SK-N-SH (cell line): ENCODE measurements around the gene ADAMTS13. TPM values are rescaled to one million over a fixed set of nuclear protein-coding genes. Genes with fewer than 3 reads are reported as not detected.

Source experiments
- CTCF ChIA-PET: fragments of 300-600, 350-600 bp; formaldehyde crosslinking; extraction: SDS; loops from one replicate; lab custom pipeline; 2021; lab: Yijun Ruan, JAX
- POLR2A ChIA-PET: fragments of 350-600 bp; sonication (Branson Sonifier 250); formaldehyde crosslinking; extraction: SDS; loops from one replicate; lab custom pipeline; 2020; ENCODE audit warnings: antibody characterized with exemption, inconsistent platforms; lab: Yijun Ruan, JAX
- DNase-seq: peaks from one replicate; pipeline ENCODE4 v3.0.0; 2012
- H2AFZ ChIP-seq: fragments of 200-600 bp; sonication (generic); 2 replicates; pipeline ENCODE4 v1.8.1; 2016; ENCODE audit warnings: antibody characterized with exemption, mild to moderate bottlenecking, low read depth
- H3F3A ChIP-seq: fragments of 200-600 bp; sonication (generic); replicated peaks from 2 replicates; pipeline ENCODE3; 2016; ENCODE audit warnings: antibody characterized with exemption, mild to moderate bottlenecking; ENCODE audit not compliant: insufficient read depth
- H3K27ac ChIP-seq, 2 experiments: fragments of 200-500 bp in 1 of 2; fragments of 200-600 bp in 1 of 2; sonication (Bioruptor generic) in 1 of 2; sonication (generic), shearing (Covaris generic) in 1 of 2; 2 replicates each; pipeline versions ENCODE4 v1.5.1 to v1.6.1; 2014 to 2016; ENCODE audit warnings: low read depth in 2 of 2, inconsistent platforms in 1 of 2, low read length in 1 of 2, mild to moderate bottlenecking in 1 of 2, mixed read lengths in 1 of 2
- H3K27me3 ChIP-seq: fragments of 200-600 bp; sonication (generic), shearing (Covaris generic); 2 replicates; pipeline ENCODE4 v1.6.1; 2016; ENCODE audit warnings: mixed run types; ENCODE audit not compliant: insufficient read depth
- H3K36me3 ChIP-seq, 2 experiments: fragments of 200-500 bp in 1 of 2; fragments of 200-600 bp in 1 of 2; sonication (Bioruptor generic) in 1 of 2; sonication (generic) in 1 of 2; replicated peaks in 1 of 2; 2 replicates each; pipeline versions ENCODE3 to v1.5.1; 2014 to 2016; ENCODE audit warnings: low read length in 1 of 2, mild to moderate bottlenecking in 1 of 2; ENCODE audit not compliant: insufficient read depth in 2 of 2, control insufficient read depth in 1 of 2
- H3K4me1 ChIP-seq, 2 experiments: fragments of 200-500 bp in 1 of 2; fragments of 200-600 bp in 1 of 2; sonication (Bioruptor generic) in 1 of 2; sonication (generic), shearing (Covaris generic) in 1 of 2; 2 replicates each; pipeline versions ENCODE4 v1.5.1 to v1.6.1; 2014 to 2016; ENCODE audit warnings: low read depth in 1 of 2, low read length in 1 of 2, mixed run types in 1 of 2; ENCODE audit not compliant: insufficient read depth in 2 of 2, control insufficient read depth in 1 of 2
- H3K4me2 ChIP-seq: fragments of 200-600 bp; sonication (generic), shearing (Covaris generic); 2 replicates; pipeline ENCODE4 v1.6.1; 2017; ENCODE audit warnings: mixed run types
- H3K4me3 ChIP-seq, 2 experiments: fragments of 200-500 bp in 1 of 2; fragments of 200-600 bp in 1 of 2; sonication (Bioruptor generic) in 1 of 2; sonication (generic), shearing (Covaris generic) in 1 of 2; 2 replicates each; pipeline versions ENCODE4 v1.5.1 to v1.8.1; 2014 to 2016; ENCODE audit warnings: low read depth in 2 of 2, inconsistent platforms in 1 of 2, low read length in 1 of 2, mild to moderate bottlenecking in 1 of 2, mixed read lengths in 1 of 2, moderate library complexity in 1 of 2
- H3K79me2 ChIP-seq: fragments of 200-600 bp; sonication (generic); 2 replicates; pipeline ENCODE4 v1.8.1; 2017; ENCODE audit warnings: mild to moderate bottlenecking; ENCODE audit not compliant: insufficient read depth
- H3K9ac ChIP-seq: fragments of 200-600 bp; sonication (generic); 2 replicates; pipeline ENCODE4 v1.6.1; 2017; ENCODE audit warnings: mixed run types
- H3K9me2 ChIP-seq: fragments of 200-600 bp; sonication (generic); 2 replicates; pipeline ENCODE4 v1.6.1; 2017; ENCODE audit warnings: mixed run types
- H3K9me3 ChIP-seq: fragments of 200-600 bp; sonication (generic); 2 replicates; pipeline ENCODE4 v1.6.1; 2017; ENCODE audit warnings: mixed run types, mild to moderate bottlenecking, moderate library complexity
- H4K20me1 ChIP-seq: fragments of 200-600 bp; sonication (generic); 2 replicates; pipeline ENCODE4 v1.6.1; 2017; ENCODE audit warnings: mild to moderate bottlenecking, mixed run types; ENCODE audit not compliant: insufficient read depth
- CHD2 ChIP-seq: fragments of 150-350 bp; IDR thresholded peaks from 2 replicates; pipeline ENCODE4 v1.6.1; 2018; ENCODE audit warnings: low read length; ENCODE audit not compliant: partially characterized antibody
- EP300 ChIP-seq, 2 experiments: IDR thresholded peaks; 2 replicates each; pipeline versions ENCODE4 v1.4.0 to v1.6.1; 2012; ENCODE audit warnings: borderline replicate concordance in 1 of 2, low read depth in 1 of 2, low read length in 1 of 2
- FOXJ3 ChIP-seq: sonication (generic); formaldehyde crosslinking; IDR thresholded peaks from 2 replicates; pipeline ENCODE4 v1.5.1; 2020; ENCODE audit warnings: mild to moderate bottlenecking, missing genetic modification reagents
- GATA2 ChIP-seq: sonication (generic); formaldehyde crosslinking; IDR thresholded peaks from 2 replicates; pipeline ENCODE4 v1.5.0; 2020; ENCODE audit warnings: mild to moderate bottlenecking, missing genetic modification reagents
- MXI1 ChIP-seq: IDR thresholded peaks from 2 replicates; pipeline ENCODE4 v1.6.1; 2012; ENCODE audit warnings: mild to moderate bottlenecking, low read depth, low read length, improper control_type of control experiment
- POLR2AphosphoS5 ChIP-seq: IDR thresholded peaks from 2 replicates; pipeline ENCODE4 v1.6.1; 2012; ENCODE audit warnings: low read depth, low read length
- RCOR1 ChIP-seq: fragments of 150-350 bp; IDR thresholded peaks from 2 replicates; pipeline ENCODE4 v1.6.1; 2017; ENCODE audit warnings: antibody characterized with exemption, low read length
- RFX5 ChIP-seq: IDR thresholded peaks from 2 replicates; pipeline ENCODE4 v1.6.1; 2012; ENCODE audit warnings: mild to moderate bottlenecking, improper control_type of control experiment, low read length
- SIN3A ChIP-seq: IDR thresholded peaks from 2 replicates; pipeline ENCODE4 v1.6.1; 2012; ENCODE audit warnings: low read depth, mild to moderate bottlenecking, low read length, moderate library complexity, borderline replicate concordance
- SMC3 ChIP-seq: IDR thresholded peaks from 2 replicates; pipeline ENCODE4 v1.6.1; 2012; ENCODE audit warnings: low read depth, low read length, improper control_type of control experiment
- TCF12 ChIP-seq: IDR thresholded peaks from 2 replicates; pipeline ENCODE4 v1.4.0; 2012
- TEAD4 ChIP-seq: IDR thresholded peaks from 2 replicates; pipeline ENCODE4 v1.4.0; 2012; ENCODE audit warnings: mild to moderate bottlenecking, borderline replicate concordance; ENCODE audit not compliant: insufficient read depth
- WGBS: methylation state at CpG from one replicate; pipeline ENCODE4 v1.1.6; 2017; ENCODE audit warnings: low lambda C conversion rate; 5-methylcytosine and 5-hydroxymethylcytosine counted together
- polyA plus RNA-seq, 3 experiments: library from polyadenylated mRNA; depleted of rRNA; stranded (reverse); fragments of >200 nt; gene quantifications; 2 replicates each; pipeline ENCODE4 v1.2.3, GENCODE V29; 2012
- TF ChIP-seq, protein P1 (sequence below): IDR thresholded peaks from 2 replicates; pipeline ENCODE4 v1.4.0; 2012; ENCODE audit warnings: low read depth, borderline replicate concordance
- TF ChIP-seq, protein P2 (sequence below): IDR thresholded peaks from 2 replicates; pipeline ENCODE4 v1.6.1; 2012; ENCODE audit warnings: mild to moderate bottlenecking, low read depth, low read length, moderate library complexity
- TF ChIP-seq, protein P3 (sequence below): fragments of 200-600 bp; sonication (generic); IDR thresholded peaks from 2 replicates; pipeline ENCODE4 v1.6.1; 2017; ENCODE audit warnings: antibody characterized with exemption, mild to moderate bottlenecking, moderate library complexity
- TF ChIP-seq, protein P4 (sequence below): IDR thresholded peaks from 2 replicates; pipeline ENCODE4 v1.4.0; 2012; ENCODE audit warnings: low read depth, borderline replicate concordance
- TF ChIP-seq, protein P5 (sequence below): IDR thresholded peaks from 2 replicates; pipeline ENCODE4; 2012

ADAMTS13 gene
- polyA plus RNA-seq, 1 of the 3 experiments (the other 2 are of a cell fraction): 10.6 TPM

DNA sequence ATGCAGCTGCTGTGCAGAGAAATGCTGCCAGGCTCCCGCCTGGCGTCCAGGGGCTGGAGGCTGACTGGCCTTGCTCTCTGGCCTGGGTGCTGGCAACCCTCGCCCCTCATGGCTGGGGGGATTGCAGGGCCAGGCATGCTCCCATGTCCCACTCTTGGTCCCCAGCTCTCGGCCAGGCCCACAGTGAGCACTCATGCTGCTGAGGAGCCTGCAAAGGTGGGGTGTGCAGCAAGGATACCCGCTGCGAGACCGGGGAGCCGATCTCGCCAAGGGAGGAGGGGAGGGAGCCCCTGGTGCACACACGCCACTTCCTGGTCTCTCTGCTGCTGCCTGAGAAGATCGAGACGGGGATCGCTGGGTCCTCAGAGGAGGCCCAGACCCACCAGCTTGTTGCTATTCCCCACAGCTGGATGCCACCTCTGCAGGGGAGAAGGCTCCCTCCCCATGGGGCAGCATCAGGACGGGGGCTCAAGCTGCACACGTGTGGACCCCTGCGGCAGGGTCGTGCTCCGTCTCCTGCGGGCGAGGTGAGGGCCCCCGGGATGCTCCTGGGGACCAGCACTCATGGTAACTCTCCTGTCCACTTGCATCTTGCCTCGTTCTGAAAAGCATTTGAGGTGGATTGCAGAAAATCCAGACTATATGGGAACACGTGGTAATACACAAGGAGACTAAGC lies 23.3 kb downstream of the ADAMTS13 start (continued):
- TF ChIP-seq, protein P1, sequence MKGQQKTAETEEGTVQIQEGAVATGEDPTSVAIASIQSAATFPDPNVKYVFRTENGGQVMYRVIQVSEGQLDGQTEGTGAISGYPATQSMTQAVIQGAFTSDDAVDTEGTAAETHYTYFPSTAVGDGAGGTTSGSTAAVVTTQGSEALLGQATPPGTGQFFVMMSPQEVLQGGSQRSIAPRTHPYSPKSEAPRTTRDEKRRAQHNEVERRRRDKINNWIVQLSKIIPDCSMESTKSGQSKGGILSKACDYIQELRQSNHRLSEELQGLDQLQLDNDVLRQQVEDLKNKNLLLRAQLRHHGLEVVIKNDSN: no peak
- TF ChIP-seq TEAD4 (no peak), RCOR1 (no peak), TCF12 (no peak)
- TF ChIP-seq, protein P2, sequence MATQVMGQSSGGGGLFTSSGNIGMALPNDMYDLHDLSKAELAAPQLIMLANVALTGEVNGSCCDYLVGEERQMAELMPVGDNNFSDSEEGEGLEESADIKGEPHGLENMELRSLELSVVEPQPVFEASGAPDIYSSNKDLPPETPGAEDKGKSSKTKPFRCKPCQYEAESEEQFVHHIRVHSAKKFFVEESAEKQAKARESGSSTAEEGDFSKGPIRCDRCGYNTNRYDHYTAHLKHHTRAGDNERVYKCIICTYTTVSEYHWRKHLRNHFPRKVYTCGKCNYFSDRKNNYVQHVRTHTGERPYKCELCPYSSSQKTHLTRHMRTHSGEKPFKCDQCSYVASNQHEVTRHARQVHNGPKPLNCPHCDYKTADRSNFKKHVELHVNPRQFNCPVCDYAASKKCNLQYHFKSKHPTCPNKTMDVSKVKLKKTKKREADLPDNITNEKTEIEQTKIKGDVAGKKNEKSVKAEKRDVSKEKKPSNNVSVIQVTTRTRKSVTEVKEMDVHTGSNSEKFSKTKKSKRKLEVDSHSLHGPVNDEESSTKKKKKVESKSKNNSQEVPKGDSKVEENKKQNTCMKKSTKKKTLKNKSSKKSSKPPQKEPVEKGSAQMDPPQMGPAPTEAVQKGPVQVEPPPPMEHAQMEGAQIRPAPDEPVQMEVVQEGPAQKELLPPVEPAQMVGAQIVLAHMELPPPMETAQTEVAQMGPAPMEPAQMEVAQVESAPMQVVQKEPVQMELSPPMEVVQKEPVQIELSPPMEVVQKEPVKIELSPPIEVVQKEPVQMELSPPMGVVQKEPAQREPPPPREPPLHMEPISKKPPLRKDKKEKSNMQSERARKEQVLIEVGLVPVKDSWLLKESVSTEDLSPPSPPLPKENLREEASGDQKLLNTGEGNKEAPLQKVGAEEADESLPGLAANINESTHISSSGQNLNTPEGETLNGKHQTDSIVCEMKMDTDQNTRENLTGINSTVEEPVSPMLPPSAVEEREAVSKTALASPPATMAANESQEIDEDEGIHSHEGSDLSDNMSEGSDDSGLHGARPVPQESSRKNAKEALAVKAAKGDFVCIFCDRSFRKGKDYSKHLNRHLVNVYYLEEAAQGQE: no peak

DNA sequence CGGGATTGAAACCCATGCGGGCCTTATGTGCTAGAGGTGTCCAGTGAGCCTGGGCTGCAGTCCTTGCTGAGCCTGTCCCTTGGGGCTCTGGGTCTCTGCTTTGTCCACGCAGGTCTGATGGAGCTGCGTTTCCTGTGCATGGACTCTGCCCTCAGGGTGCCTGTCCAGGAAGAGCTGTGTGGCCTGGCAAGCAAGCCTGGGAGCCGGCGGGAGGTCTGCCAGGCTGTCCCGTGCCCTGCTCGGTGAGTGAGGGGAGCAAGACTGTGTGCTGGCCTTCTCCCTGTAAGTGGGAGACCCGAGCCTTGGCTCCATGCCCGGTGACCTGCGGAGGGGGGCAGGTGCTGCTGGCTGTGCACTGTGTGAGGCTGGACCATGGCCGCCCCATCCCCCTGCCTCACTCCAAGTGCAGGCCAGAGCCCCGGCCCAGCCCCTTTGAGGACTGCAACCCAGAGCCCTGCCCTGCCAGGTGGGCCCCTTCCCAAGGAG lies 26.4 kb downstream of the ADAMTS13 start:
- peaks cover 0 to 11% of the 10 kb centered on the region in 2 experiments; a peak in 2 of 4 replicates for H3K4me1 ChIP-seq
- WGBS: 49% methylated on average over 9 of the region's 13 CpGs

More for the DNA sequence above, 26.4 kb downstream of the ADAMTS13 start:
- peak; percentile 95 for DNase-seq
- no peaks in the 10 kb centered on the region for H3F3A ChIP-seq
- H2AFZ ChIP-seq: no peak overlapping the region
- no peaks in the 10 kb centered on the region for H3K9me2 ChIP-seq
- no peaks in the 10 kb centered on the region for H3K79me2 ChIP-seq
- H4K20me1 ChIP-seq: no peaks in the 10 kb centered on the region
- no peak overlapping the region for H3K4me2 ChIP-seq
- H3K27ac ChIP-seq: peak overlapping the region in 1 of 2 experiments; percentile 92; a peak in 2 of 4 replicates
- POLR2A ChIA-PET: interaction anchor here (0.6 to 1.7 kb wide), 4 partner anchors 11 to 30 kb away, joined by 3 to 15 read pairs (median 3); partner anchors contain the start of gene CACFD1
- no peak overlapping the region for H3K9ac ChIP-seq
- H3K27me3 ChIP-seq: no peaks in the 10 kb centered on the region
- CTCF ChIA-PET: interaction anchor here (0.7 to 1.7 kb wide), 5 partner anchors 8 to 42 kb away, joined by 3 to 6 read pairs (median 3); no protein-coding TSS in a partner anchor
- H3K9me3 ChIP-seq: no peaks in the 10 kb centered on the region
- no peaks in the 10 kb centered on the region for H3K36me3 ChIP-seq
- H3K4me3 ChIP-seq: no peak overlapping the region
- TF ChIP-seq RFX5 (no peak), CHD2 (peak; percentile 52), RCOR1 (peak; percentile 67; the same call in 1 of the 2 replicates), MXI1 (peak; percentile 77; the same call in 1 of the 2 replicates), GATA2 (CRISPR knock-in tag) (peak; percentile 19; the same call in 1 of the 2 replicates), FOXJ3 (peak; percentile 82; the same call in 1 of the 2 replicates), POLR2AphosphoS5 (0 out of 2 replicates have a peak, but pooled peaks have one; percentile 12), SMC3 (peak; percentile 12; the same call in 1 of the 2 replicates), SIN3A (no peak), EP300 (IDR thresholded peaks at IDR 0.05; ENCODE audit: borderline replicate concordance in 1 of 2, low read depth in 1 of 2, low read length in 1 of 2) (peak in 1 of 2 experiments; percentile 62; a peak in 1 of 4 replicates)
- TF ChIP-seq, protein P3, sequence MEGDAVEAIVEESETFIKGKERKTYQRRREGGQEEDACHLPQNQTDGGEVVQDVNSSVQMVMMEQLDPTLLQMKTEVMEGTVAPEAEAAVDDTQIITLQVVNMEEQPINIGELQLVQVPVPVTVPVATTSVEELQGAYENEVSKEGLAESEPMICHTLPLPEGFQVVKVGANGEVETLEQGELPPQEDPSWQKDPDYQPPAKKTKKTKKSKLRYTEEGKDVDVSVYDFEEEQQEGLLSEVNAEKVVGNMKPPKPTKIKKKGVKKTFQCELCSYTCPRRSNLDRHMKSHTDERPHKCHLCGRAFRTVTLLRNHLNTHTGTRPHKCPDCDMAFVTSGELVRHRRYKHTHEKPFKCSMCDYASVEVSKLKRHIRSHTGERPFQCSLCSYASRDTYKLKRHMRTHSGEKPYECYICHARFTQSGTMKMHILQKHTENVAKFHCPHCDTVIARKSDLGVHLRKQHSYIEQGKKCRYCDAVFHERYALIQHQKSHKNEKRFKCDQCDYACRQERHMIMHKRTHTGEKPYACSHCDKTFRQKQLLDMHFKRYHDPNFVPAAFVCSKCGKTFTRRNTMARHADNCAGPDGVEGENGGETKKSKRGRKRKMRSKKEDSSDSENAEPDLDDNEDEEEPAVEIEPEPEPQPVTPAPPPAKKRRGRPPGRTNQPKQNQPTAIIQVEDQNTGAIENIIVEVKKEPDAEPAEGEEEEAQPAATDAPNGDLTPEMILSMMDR: no peak
- TF ChIP-seq, protein P1: no peak
- TF ChIP-seq, protein P4, sequence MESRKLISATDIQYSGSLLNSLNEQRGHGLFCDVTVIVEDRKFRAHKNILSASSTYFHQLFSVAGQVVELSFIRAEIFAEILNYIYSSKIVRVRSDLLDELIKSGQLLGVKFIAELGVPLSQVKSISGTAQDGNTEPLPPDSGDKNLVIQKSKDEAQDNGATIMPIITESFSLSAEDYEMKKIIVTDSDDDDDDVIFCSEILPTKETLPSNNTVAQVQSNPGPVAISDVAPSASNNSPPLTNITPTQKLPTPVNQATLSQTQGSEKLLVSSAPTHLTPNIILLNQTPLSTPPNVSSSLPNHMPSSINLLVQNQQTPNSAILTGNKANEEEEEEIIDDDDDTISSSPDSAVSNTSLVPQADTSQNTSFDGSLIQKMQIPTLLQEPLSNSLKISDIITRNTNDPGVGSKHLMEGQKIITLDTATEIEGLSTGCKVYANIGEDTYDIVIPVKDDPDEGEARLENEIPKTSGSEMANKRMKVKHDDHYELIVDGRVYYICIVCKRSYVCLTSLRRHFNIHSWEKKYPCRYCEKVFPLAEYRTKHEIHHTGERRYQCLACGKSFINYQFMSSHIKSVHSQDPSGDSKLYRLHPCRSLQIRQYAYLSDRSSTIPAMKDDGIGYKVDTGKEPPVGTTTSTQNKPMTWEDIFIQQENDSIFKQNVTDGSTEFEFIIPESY: no peak
- TF ChIP-seq, protein P5, sequence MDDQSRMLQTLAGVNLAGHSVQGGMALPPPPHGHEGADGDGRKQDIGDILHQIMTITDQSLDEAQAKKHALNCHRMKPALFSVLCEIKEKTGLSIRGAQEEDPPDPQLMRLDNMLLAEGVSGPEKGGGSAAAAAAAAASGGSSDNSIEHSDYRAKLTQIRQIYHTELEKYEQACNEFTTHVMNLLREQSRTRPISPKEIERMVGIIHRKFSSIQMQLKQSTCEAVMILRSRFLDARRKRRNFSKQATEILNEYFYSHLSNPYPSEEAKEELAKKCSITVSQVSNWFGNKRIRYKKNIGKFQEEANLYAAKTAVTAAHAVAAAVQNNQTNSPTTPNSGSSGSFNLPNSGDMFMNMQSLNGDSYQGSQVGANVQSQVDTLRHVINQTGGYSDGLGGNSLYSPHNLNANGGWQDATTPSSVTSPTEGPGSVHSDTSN: no peak
